ENCODE data around the gene IER3.

The IER3 gene

DNA sequence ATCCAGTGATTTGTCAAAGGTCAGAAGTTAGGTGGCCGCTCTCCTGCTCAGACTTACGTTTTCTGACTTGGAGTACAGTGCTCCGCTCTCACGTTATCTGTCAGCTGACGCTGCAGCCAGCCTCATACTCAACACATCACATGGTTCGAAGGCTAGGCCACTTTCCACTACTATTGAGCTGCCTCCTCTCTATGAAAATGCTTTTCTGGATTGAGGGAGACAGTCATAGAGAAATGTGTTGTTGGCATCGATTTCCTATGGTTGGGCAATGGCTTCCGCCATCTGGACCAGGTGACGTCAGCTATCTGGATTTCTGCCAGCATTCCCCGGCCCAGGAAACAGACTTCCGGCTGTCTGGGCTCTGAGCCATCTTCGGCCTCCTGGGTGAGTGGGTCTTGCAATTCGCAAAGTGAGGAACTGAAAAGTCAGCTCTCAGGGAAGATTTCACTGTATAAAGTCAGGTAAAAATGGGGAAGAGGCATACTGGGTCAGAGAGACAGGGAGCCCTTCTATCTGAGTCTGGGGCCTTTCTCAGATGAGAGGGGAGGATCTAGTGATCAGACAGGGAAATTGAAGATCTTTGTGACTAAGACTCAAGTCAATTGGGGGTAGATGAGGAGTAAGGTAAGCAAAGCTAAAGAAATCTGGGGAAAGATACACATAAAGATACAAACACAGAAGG lies 37.5 kb upstream of the IER3 start:
- peak overlapping the region; percentile 99 for H2BK5ac ChIP-seq (ENCODE audit: low read depth, low read length, poor library complexity, severe bottlenecking)
- H3K9me3 ChIP-seq (ENCODE audit: control insufficient read depth, low read length), result no peaks in the 10 kb centered on the region
- H3K18ac ChIP-seq (ENCODE audit: low read depth in 1 of 2, low read length in 2 of 2), result peak overlapping the region; percentile 73 to 91
- no peak overlapping the region for H3K23ac ChIP-seq (ENCODE audit: low read length in 2 of 2)
- DNase-seq, result peak; percentile 100
- peak overlapping the region; percentile 72 for H4K8ac ChIP-seq (ENCODE audit: low read length)
- peak overlapping the region; percentile 63 to 89 for H3K4ac ChIP-seq (ENCODE audit: low read depth in 1 of 2, low read length in 2 of 2)
- peak overlapping the region; percentile 85 for H4K91ac ChIP-seq (ENCODE audit: low read length)
- peaks cover 16% of the 10 kb centered on the region for H3K4me1 ChIP-seq (ENCODE audit: control insufficient read depth, insufficient read depth, low read depth, low read length)
- no peaks in the 10 kb centered on the region for H3K79me1 ChIP-seq (replicated peaks; ENCODE audit: low read length, poor library complexity, severe bottlenecking)
- H2BK12ac ChIP-seq (ENCODE audit: low read length in 2 of 2), result peak overlapping the region; percentile 80 to 94
- H3K27ac ChIP-seq (ENCODE audit: low read length, poor library complexity, severe bottlenecking), result peak overlapping the region; percentile 100
- H3K36me3 ChIP-seq (ENCODE audit: control insufficient read depth in 1 of 2, insufficient read depth in 2 of 2, low read depth in 1 of 2, low read length in 2 of 2), result no peaks in the 10 kb centered on the region
- H2AFZ ChIP-seq (ENCODE audit: low read depth, low read length), result no peak overlapping the region
- H3K4me2 ChIP-seq (ENCODE audit: low read length, poor library complexity, severe bottlenecking), result no peak overlapping the region
- 18% methylated on average over 12 of the region's 13 CpGs for WGBS
- H3K4me3 ChIP-seq (ENCODE audit: insufficient read depth in 1 of 2, low read depth in 1 of 2, low read length in 2 of 2), result peak overlapping the region in 1 of 2 experiments; percentile 44
- no peak overlapping the region for H2BK15ac ChIP-seq (ENCODE audit: low read depth, poor library complexity, severe bottlenecking)
- peak overlapping the region; percentile 94 for H2BK120ac ChIP-seq (ENCODE audit: low read depth, low read length)
- peak overlapping the region; percentile 98 for H2AK5ac ChIP-seq (ENCODE audit: low read length, severe bottlenecking)
- peak overlapping the region; percentile 87 for H3K9ac ChIP-seq (ENCODE audit: low read length)
- no peak overlapping the region for H3K14ac ChIP-seq (ENCODE audit: low read length in 2 of 2)
- no peaks in the 10 kb centered on the region for H3K27me3 ChIP-seq (ENCODE audit: control insufficient read depth in 1 of 2, insufficient read depth in 1 of 2, low read length in 2 of 2)

DNA sequence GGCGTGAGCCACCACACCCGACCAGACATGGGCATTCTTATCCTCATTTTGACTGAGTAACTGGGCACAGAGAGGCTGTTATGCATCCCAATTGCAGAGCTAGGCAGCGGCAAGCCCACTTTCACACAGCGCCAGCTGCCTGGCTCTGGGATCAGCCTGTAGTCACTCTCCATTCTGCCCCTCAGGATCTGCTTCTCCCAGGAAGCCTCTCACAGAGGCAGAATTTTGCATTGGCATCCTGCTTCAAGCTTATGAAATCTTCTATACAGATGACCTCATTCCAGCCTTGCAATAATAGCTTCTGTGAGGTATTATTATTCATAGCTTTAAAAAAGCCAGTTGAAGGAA lies 37.0 kb upstream of the IER3 start:
- peak overlapping the region; percentile 94 for H2BK120ac ChIP-seq (ENCODE audit: low read depth, low read length)
- no peak overlapping the region for H3K23ac ChIP-seq (ENCODE audit: low read length in 2 of 2)
- peak overlapping the region; percentile 42 to 89 for H3K4ac ChIP-seq (ENCODE audit: low read depth in 1 of 2, low read length in 2 of 2)
- peak overlapping the region; percentile 87 for H3K9ac ChIP-seq (ENCODE audit: low read length)
- H2BK15ac ChIP-seq (ENCODE audit: low read depth, poor library complexity, severe bottlenecking), result no peak overlapping the region
- H3K79me1 ChIP-seq (replicated peaks; ENCODE audit: low read length, poor library complexity, severe bottlenecking), result no peaks in the 10 kb centered on the region
- peak overlapping the region; percentile 98 for H4K91ac ChIP-seq (ENCODE audit: low read length)
- no peaks in the 10 kb centered on the region for H3K36me3 ChIP-seq (ENCODE audit: control insufficient read depth in 1 of 2, insufficient read depth in 2 of 2, low read depth in 1 of 2, low read length in 2 of 2)
- DNase-seq, result no peak
- H3K4me2 ChIP-seq (ENCODE audit: low read length, poor library complexity, severe bottlenecking), result no peak overlapping the region
- peak overlapping the region; percentile 35 for H2AK5ac ChIP-seq (ENCODE audit: low read length, severe bottlenecking)
- peaks cover 16% of the 10 kb centered on the region for H3K4me1 ChIP-seq (ENCODE audit: control insufficient read depth, insufficient read depth, low read depth, low read length)
- H3K27me3 ChIP-seq (ENCODE audit: control insufficient read depth in 1 of 2, insufficient read depth in 1 of 2, low read length in 2 of 2), result no peaks in the 10 kb centered on the region
- no peak overlapping the region for H2AFZ ChIP-seq (ENCODE audit: low read depth, low read length)
- H3K9me3 ChIP-seq (ENCODE audit: control insufficient read depth, low read length), result no peaks in the 10 kb centered on the region
- H2BK5ac ChIP-seq (ENCODE audit: low read depth, low read length, poor library complexity, severe bottlenecking), result peak overlapping the region; percentile 72
- peak overlapping the region; percentile 57 to 98 for H2BK12ac ChIP-seq (ENCODE audit: low read length in 2 of 2)
- peak overlapping the region in 1 of 2 experiments; percentile 46 for H3K4me3 ChIP-seq (ENCODE audit: insufficient read depth in 1 of 2, low read depth in 1 of 2, low read length in 2 of 2)
- H3K27ac ChIP-seq (ENCODE audit: low read length, poor library complexity, severe bottlenecking), result peak overlapping the region; percentile 100
- WGBS, result 78% methylated on average over 4 of the region's 4 CpGs
- H3K18ac ChIP-seq (ENCODE audit: low read depth in 1 of 2, low read length in 2 of 2), result peak overlapping the region; percentile 61 to 91
- peak overlapping the region in 1 of 2 experiments; percentile 19 for H3K14ac ChIP-seq (ENCODE audit: low read length in 2 of 2)
- H4K8ac ChIP-seq (ENCODE audit: low read length), result peak overlapping the region; percentile 100

DNA sequence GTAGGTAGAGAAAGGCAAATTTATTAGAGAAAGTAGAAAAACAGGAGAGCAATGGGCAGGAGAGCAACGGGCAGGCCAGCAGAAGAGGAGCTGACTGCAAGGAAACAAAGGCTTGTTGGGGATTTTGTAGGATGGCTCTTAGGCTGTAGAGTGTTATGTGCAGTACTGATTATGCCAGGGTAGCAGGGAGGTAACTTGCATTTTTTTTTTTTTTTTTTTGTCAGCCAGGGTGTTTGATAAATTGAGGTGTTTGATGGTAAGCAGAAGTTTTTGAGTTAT lies 36.2 kb upstream of the IER3 start:
- peak overlapping the region; percentile 92 to 100 for H2BK12ac ChIP-seq (ENCODE audit: low read length in 2 of 2)
- H3K9ac ChIP-seq (ENCODE audit: low read length), result peak overlapping the region; percentile 87
- peaks cover 16% of the 10 kb centered on the region for H3K4me1 ChIP-seq (ENCODE audit: control insufficient read depth, insufficient read depth, low read depth, low read length)
- no peak for DNase-seq
- 98% methylated on average over 1 of the region's 1 CpG for WGBS
- H2AFZ ChIP-seq (ENCODE audit: low read depth, low read length), result no peak overlapping the region
- H4K91ac ChIP-seq (ENCODE audit: low read length), result peak overlapping the region; percentile 94
- H3K27ac ChIP-seq (ENCODE audit: low read length, poor library complexity, severe bottlenecking), result peak overlapping the region; percentile 100
- H3K27me3 ChIP-seq (ENCODE audit: control insufficient read depth in 1 of 2, insufficient read depth in 1 of 2, low read length in 2 of 2), result no peaks in the 10 kb centered on the region
- peak overlapping the region; percentile 79 to 81 for H3K4ac ChIP-seq (ENCODE audit: low read depth in 1 of 2, low read length in 2 of 2)
- peak overlapping the region; percentile 97 for H2AK5ac ChIP-seq (ENCODE audit: low read length, severe bottlenecking)
- H2BK120ac ChIP-seq (ENCODE audit: low read depth, low read length), result peak overlapping the region; percentile 82
- no peaks in the 10 kb centered on the region for H3K36me3 ChIP-seq (ENCODE audit: control insufficient read depth in 1 of 2, insufficient read depth in 2 of 2, low read depth in 1 of 2, low read length in 2 of 2)
- H3K4me3 ChIP-seq (ENCODE audit: insufficient read depth in 1 of 2, low read depth in 1 of 2, low read length in 2 of 2), result no peak overlapping the region
- H3K4me2 ChIP-seq (ENCODE audit: low read length, poor library complexity, severe bottlenecking), result no peak overlapping the region
- no peak overlapping the region for H4K8ac ChIP-seq (ENCODE audit: low read length)
- peak overlapping the region; percentile 31 to 61 for H3K18ac ChIP-seq (ENCODE audit: low read depth in 1 of 2, low read length in 2 of 2)
- no peaks in the 10 kb centered on the region for H3K9me3 ChIP-seq (ENCODE audit: control insufficient read depth, low read length)
- H2BK5ac ChIP-seq (ENCODE audit: low read depth, low read length, poor library complexity, severe bottlenecking), result peak overlapping the region; percentile 68
- no peaks in the 10 kb centered on the region for H3K79me1 ChIP-seq (replicated peaks; ENCODE audit: low read length, poor library complexity, severe bottlenecking)
- peak overlapping the region; percentile 54 for H2BK15ac ChIP-seq (ENCODE audit: low read depth, poor library complexity, severe bottlenecking)
- no peak overlapping the region for H3K23ac ChIP-seq (ENCODE audit: low read length in 2 of 2)
- H3K14ac ChIP-seq (ENCODE audit: low read length in 2 of 2), result no peak overlapping the region

DNA sequence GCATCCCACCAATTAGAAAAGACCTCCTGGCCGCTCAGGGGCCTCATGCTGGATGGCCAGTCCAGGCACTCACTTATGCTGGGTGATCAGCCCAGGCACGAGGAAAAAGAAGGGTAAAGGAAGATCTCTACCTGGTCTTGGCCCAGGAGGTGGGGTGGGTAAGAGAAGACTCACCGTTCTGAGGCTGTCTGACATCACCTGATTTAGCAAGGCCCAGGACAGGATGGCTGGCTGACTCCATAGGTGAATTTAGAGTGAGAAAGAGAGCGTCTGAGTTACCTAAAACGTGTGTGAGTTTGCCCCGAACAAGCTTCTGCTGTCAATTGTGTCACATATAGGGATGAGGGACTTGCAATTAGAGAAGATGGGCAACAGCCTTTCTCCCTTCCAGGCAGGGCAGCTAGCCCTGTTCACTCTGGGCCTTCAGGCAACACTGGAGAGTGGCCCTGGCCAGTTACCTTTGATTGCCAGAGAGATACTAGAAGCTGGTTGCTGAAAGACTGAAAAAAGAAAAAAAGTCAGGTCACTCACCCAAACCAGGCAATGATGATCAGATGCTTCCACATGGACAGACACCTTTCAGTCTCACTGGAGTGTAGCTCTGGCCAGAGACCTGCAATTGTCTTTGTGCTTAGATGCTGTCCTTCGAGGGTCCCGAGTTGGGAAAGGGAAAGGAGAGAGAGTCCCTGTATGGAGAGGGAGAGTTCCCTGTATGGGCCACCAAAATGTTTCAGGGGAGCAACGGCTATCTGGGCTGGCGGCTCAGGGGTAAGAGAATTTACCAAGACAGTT lies 35.7 kb upstream of the IER3 start:
- Histone ChIP-seq H2BK5ac (ENCODE audit: low read depth, low read length, poor library complexity, severe bottlenecking) (peak overlapping the region; percentile 68), H3K9me3 (ENCODE audit: control insufficient read depth, low read length) (no peaks in the 10 kb centered on the region), H3K36me3 (ENCODE audit: control insufficient read depth in 1 of 2, insufficient read depth in 2 of 2, low read depth in 1 of 2, low read length in 2 of 2) (no peaks in the 10 kb centered on the region), H2BK120ac (ENCODE audit: low read depth, low read length) (peak overlapping the region; percentile 82), H2AFZ (ENCODE audit: low read depth, low read length) (no peak overlapping the region), H3K4me2 (ENCODE audit: low read length, poor library complexity, severe bottlenecking) (no peak overlapping the region), H3K27me3 (ENCODE audit: control insufficient read depth in 1 of 2, insufficient read depth in 1 of 2, low read length in 2 of 2) (no peaks in the 10 kb centered on the region), H3K18ac (ENCODE audit: low read depth in 1 of 2, low read length in 2 of 2) (peak overlapping the region; percentile 31 to 92), H3K23ac (ENCODE audit: low read length in 2 of 2) (no peak overlapping the region), H2BK12ac (ENCODE audit: low read length in 2 of 2) (peak overlapping the region; percentile 94 to 100), H3K9ac (ENCODE audit: low read length) (peak overlapping the region; percentile 87), H4K91ac (ENCODE audit: low read length) (peak overlapping the region; percentile 94), H3K14ac (ENCODE audit: low read length in 2 of 2) (peak overlapping the region in 1 of 2 experiments; percentile 31), H3K27ac (ENCODE audit: low read length, poor library complexity, severe bottlenecking) (peak overlapping the region; percentile 100), H3K79me1 (replicated peaks; ENCODE audit: low read length, poor library complexity, severe bottlenecking) (no peaks in the 10 kb centered on the region), H2AK5ac (ENCODE audit: low read length, severe bottlenecking) (peak overlapping the region; percentile 97), H3K4ac (ENCODE audit: low read depth in 1 of 2, low read length in 2 of 2) (peak overlapping the region; percentile 79 to 97), H3K4me3 (ENCODE audit: insufficient read depth in 1 of 2, low read depth in 1 of 2, low read length in 2 of 2) (no peak overlapping the region), H2BK15ac (ENCODE audit: low read depth, poor library complexity, severe bottlenecking) (peak overlapping the region; percentile 62), H3K4me1 (ENCODE audit: control insufficient read depth, insufficient read depth, low read depth, low read length) (peaks cover 18% of the 10 kb centered on the region), H4K8ac (ENCODE audit: low read length) (peak overlapping the region; percentile 83)
- no peak for DNase-seq
- WGBS, result 83% methylated on average over 10 of the region's 10 CpGs

All from mesenchymal stem cell (in vitro differentiated cells and primary cell).